NCI-H1694 (cell line): ENCODE measurements around the gene AKAP13.
"Not testable (repeated sequence)": the region's sequence is repeated elsewhere in the genome, so short reads cannot be mapped to it uniquely, and the experiment has no call there.

ENCODE experiments used
- DNase-seq: peaks from one replicate; lab custom pipeline; 2025; lab: John Stamatoyannopoulos, UW

The AKAP13 gene

DNA sequence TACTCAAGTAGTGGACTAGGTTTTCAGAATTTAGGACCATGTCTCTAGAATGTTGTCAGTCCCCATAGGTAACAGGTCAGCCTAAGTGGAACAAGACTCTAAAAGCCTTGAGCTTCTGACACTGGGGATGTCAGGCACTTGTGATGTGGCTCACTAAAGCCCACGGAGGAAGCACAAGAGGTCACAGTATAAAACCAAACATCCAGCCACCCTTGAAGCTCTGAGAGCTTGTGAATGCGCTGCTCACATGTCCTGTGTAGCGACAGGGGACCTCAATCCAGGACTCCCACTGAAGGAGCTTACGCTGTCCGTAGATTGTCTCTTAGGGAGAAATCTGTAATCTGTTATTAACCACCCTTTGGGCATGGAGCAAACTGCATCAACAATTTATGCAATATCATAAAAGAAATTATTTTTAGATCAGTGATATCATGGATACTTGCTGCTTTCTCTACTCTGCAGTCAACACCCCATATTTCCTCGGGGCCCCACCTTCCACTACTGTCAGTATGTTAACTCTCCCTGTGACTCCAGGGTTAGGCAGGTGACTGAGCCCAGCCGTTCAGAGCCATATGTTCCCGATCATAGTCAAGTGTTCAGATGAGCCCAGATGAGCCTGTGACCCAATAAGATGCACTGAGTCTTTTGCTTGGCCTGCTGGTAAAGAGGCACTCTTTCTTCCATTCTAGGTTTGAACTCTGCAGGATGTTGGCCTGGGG is 32.2 kb upstream of the AKAP13 start:
- DNase-seq, result not testable (repeated sequence)

DNA sequence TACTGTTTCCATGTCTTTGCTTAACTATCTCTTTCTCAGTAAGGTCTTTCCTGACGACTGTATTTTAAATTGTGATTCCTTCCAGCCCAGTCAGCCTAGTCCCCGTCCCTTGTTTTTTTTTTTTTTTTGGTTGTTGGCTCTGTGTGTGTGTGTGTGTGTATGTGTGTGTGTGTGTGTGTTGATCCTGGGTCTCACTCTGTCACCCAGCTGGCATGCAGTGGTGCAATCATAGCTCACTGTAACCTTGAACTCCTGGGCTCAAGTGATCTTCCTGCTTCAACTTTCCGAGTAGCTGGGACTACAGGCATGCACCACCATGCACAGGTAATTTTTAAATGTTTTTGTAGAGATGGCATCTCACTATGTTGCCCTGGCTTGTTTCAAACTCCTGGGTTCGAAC is 31.3 kb upstream of the AKAP13 start:
- not testable (repeated sequence) for DNase-seq

DNA sequence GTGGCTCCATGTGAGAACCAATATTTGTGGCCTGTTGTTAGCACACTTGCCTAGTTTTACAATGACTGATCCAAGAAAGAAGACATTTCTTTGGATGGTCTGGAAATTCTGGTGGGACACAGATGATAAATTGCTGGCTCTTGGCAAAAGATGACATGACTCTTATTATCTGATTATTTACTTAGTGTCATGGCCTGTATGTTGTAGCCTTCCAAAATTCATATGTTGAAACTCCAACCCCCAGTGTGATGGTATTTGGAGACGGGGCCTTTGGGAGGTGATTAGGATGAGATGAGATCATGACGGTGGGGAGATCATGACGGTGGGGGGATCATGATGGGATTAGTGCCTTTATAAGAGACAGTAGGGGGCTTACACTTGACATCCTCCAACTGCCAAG is 30.0 kb upstream of the AKAP13 start:
- DNase-seq, result no peak

DNA sequence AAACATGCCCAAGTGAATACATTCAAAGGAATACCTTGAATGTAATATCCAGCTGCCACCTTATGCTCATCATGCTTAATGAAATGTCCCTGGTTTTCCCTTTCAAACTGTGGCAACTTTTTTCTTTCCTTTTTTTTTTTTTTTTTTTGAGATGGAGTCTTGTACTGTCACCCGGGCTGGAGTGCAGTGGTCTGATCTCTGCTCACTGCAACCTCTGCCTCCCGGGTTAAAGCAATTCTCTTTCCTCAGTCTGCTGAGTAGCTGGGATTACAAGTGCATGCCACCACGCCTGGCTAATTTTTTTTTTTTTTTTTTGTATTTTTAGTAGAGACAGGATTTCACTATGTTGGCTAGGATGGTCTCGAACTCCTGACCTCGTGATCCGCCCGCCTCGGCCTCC is 28.9 kb upstream of the AKAP13 start:
- DNase-seq, result not testable (repeated sequence)

DNA sequence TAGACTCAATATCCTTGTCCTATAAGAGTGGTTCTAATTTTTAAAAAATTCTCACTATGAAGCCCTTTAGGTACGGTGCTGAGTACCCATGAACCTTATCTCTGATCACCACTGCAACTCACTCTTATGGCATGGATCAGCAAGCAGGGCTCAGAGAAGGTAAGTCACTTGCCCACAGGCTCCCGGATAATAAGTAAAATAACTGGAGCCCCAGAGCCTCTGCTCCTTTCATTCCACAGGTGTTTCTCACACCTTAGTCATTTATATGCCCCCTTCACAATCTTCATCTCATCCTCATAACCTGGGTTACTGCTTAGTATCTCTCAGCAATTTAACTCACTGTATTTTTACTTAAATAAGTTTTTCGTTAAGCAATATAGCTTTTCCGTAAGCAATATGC is 28.4 kb upstream of the AKAP13 start:
- DNase-seq, result no peak

DNA sequence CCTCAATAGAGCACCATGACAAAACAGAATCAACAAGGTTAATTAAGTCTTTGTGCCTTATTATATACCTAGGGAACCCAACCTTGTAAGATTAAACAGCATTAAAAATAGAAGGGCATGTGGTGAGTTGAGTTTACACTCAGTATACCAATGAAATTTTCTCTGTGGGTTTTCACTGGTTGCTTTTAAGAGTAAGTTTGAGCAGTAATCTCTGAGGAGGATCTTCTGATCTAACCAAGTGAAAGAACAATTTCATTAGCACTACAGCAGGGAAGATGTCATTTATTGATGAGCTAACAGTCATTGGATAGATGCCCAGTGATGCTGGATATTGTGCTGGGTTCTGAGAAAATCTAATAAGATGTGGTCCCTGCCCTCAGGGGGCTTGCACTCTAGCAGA is 26.9 kb upstream of the AKAP13 start:
- DNase-seq, result no peak

DNA sequence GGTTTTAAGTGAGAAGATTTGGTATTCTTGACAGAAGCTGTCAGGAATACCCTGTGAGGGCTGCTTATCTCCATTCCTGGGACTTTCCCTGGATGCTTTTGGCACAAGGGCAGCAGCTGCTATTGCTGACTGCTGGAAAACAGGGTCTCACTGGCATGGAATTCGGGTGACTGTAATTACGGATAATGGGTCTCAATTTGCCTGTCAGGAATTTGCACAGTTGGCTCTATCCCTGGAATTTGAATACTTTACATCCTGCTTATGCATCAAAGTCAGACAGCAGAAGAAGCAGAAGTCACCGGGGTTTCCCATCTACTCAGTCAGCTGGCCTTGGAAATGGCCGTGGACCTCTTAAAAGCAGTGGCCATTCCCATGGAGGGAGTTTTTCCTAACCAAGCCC is 25.9 kb upstream of the AKAP13 start:
- no peak for DNase-seq

DNA sequence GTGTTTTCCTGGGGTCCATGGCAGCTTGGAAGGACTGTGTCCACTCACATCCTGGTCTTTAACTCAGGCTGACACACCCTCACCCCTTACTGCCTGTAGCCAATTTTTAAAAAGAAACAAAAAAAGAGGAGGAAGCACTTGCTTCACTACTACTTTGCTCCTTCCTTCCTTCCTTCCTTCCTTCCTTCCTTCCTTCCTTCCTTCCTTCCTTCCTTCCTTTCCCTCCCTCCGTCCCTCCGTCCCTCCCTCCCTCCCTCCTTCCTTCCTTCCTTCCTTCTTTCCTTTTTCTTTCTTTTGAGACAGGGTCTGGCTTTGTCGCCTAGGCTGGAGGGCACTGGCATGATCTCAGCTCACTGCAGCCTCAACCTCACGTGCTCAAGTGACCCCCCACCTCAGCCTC is 25.5 kb upstream of the AKAP13 start:
- no peak for DNase-seq

DNA sequence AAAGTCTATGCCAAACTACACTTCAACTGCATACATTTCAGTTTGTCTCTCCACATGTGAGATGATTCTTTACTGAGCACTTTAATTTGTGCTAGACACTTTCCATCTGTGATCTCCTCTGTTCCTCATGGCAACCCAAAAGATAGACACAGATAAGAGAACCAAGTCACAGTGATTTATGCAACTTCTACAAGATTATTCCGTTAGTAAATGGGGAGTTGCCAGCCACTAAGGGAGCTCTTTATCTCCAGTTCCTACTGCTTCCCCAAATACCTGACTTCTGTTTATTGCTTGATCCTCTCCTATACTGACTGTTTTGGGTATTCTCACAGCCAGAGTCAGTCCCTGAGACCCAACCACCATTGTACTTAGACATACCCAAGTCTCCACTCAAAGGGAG is 24.1 kb upstream of the AKAP13 start:
- no peak for DNase-seq

DNA sequence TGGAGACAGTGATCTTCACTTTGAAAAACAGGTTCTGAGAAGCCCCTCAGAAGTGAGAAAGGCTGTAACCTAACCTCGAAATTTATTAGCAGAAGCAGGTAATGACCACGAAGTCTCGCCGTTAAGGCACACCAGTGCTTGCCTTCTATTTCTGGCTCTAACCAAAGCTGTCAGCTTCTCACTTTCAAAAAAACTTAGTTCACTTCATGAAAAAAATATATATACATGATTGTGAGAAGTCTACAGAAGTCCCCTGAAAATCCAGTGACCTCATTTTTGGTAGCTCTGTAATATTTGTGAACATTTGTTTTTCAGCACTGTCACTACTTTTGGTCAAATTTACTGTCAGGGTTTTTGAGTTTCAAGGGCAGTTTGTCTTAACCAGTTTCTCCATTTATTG is 19.1 kb upstream of the AKAP13 start:
- no peak for DNase-seq

DNA sequence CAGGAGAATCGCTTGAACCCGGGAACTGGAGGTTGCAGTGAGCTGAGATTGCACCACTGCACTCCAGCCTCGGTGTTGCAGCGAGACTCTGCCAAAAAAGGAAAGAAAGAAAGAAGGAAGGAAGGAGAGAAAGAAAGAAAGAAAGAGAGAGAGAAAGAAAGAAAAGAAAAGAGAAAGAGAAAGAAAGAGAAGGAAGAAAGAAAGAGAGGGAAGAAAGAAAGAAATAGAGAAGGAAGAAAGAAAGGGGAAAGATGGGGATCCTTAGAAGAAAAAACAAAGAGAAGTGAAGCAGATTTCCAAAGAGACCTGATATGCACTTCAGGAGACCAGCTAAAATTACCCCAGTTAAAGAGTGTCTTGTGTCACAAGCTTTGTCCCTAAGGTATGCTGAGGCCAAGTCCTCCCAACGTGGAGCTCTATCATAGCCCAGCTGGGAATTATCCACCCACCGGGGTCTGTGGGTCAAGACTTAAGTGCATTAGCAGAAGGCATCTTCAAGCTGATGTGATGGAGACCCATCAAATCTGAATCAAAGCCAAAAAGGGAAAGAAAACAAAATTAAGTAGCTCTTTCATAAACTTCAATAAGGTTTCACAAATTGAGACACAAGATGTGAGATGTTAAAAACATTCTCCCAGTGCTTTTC is 17.8 kb upstream of the AKAP13 start:
- no peak for DNase-seq

DNA sequence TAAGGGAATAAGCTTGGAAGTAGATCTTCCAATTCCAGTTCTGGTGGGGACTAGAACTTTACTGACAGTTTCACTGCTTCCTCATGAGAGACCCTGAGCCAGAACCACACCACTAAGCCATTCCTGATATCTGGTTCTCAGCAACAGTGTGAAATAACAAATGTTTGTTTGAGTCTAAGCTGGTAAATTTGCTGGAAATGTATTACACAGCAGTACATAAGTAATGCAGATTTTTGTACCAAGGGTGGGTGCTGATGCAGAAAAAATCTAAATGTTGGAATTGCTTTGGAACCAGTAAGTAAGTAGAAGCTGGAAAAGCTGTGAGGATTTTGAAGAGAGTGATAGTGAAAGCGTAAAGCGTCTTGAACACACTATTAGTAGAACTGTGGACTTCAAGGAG is 14.4 kb upstream of the AKAP13 start:
- DNase-seq, result no peak

DNA sequence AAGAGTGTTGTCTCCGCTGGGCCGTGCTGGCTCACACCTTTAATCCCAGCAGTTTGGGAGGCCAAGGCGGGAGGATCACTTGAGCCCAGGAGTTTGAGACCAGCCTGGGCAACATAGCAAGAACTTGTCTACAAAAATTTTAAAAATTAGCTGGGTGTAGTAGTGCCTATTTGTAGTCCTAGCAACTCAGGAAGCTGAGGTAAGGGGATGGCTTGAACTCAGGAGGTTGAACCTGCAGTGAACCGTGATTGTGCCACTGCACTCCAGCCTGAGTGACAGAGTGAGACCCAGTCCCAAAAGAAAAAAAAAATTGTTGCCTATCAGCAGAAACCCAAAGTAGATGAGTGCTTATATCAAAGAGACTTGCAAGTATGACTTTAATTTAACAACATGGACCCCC is 12.7 kb upstream of the AKAP13 start:
- no peak for DNase-seq

DNA sequence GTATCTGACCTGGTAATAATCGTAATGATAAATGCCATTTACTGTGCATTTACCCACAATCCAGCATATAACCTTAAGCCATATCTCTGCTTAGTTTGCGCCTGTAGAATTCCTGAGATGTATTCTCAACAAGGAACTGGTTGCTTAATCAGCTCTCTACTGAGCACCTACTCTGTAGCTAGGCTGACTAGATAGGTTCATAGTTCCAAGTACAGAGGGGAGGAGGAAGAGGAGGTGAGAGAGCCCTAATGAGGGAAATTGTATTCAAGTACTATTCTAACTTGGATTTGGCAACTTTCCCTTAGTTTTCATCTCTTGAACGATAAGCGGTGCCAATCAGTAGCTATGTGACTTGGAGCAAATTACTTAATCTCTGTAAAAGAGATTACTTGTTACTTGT is 5.6 kb upstream of the AKAP13 start:
- DNase-seq, result no peak

DNA sequence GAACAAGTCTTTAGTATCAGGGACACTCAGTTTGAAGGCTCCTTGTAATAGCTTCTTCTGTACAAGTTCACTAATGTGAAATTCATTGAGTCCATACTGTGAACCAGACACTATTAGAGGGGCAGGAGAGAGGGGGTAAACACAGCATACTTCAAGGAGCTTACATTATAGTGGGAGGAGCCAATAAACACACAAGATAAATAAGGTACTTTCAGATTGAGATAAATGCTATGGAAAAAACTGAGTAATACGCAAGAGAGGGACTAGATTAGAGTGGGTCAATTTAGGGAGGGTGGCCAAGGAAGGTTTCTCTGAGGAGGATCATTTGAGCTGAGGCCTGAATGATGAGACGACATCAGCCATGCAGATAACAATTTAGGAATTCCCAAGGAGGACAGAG is 3.1 kb upstream of the AKAP13 start:
- no peak for DNase-seq

DNA sequence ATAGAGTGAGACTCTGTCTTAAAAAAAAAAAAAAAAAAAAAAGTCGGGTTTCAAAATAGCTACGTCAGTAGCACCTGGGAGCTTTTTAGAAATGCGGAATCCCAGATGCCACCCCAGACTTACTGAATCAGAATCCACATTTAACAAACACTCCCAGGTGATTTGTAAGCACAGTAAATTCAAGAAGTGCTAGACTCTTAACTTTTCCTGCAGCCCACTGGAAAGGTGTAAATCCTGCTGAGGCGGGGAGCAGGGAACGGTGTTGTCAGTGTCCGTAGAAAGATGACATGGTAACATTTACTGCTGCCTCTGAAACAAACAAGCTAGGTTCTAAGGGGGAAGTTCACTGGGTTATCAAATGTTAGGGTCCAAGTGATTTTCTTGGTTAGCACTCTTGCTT is 2.4 kb upstream of the AKAP13 start:
- DNase-seq, result no peak

DNA sequence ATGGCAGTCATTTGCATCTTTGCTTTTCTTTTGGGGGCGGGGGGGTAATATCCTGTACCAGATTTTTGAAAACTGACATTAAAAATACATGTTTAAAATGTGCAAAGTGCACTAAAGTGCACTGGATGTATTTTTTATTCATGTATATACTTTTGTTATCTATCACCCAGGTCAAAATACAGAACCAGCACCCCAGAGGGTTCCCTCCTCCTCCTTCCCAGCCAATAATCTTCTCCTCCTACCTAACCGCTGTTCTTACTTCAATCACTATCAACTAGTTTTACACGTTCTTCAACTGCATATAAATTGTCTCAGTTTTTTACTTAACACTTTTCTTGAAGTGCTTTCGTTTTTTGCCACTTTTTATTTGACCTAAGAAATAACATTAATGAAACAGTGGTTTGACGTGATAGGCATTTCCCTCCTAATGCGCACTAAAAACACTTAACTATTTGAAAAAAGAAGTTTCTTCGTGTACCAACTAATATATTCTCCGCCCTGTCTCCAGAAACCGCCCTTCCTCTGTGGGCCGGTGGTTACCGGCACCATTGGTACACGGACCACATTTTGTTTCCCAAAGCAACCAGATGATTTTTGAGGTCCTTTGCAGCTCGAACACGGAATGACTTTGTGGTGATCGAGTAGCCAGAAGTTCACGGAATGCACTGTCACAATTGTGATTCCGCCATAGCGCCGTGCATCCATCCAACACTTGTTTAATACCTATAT is 836 bp upstream of the AKAP13 start:
- DNase-seq, result no peak

DNA sequence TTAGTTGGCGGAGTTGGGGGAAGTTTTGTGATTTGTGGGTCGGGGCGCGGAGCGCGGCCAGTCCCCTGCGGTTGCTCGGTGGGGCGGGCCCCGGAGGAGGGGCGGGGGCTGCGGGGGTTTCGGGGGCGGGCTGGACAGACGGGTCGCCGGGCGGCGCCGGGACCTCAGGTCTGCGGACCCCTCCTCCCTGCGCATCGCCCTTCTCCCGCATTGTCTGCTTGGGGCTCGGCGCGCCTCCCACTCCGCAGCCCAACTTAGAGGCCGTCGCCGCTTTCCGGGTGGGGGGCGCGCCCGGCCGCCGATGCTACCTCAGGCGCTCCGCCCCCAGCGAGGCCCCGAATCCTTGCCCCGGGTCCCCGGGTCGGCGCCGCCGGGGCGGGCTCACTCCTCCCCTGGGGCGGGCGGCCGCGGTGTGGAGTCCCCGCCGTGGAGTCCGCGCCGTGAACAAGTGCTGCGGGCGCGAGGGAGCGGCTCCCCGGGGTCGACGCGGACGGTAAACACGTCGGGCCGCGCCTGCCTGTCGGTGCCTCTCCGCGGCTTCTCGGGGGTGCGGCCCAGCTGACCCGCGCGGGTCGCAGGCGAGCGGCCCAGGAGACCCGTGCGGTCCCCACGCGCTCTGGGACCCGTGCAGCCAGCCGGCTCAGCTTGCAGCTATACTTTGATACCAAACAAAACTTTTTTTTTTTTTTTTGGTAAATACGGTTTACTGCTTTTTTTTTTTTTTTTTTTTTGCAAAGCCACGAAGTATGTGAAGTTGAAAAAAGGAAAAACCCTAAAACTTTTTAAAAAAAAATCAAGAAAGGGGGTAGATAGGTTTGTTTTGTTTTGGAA is 624 bp downstream of the AKAP13 start:
- no peak for DNase-seq

DNA sequence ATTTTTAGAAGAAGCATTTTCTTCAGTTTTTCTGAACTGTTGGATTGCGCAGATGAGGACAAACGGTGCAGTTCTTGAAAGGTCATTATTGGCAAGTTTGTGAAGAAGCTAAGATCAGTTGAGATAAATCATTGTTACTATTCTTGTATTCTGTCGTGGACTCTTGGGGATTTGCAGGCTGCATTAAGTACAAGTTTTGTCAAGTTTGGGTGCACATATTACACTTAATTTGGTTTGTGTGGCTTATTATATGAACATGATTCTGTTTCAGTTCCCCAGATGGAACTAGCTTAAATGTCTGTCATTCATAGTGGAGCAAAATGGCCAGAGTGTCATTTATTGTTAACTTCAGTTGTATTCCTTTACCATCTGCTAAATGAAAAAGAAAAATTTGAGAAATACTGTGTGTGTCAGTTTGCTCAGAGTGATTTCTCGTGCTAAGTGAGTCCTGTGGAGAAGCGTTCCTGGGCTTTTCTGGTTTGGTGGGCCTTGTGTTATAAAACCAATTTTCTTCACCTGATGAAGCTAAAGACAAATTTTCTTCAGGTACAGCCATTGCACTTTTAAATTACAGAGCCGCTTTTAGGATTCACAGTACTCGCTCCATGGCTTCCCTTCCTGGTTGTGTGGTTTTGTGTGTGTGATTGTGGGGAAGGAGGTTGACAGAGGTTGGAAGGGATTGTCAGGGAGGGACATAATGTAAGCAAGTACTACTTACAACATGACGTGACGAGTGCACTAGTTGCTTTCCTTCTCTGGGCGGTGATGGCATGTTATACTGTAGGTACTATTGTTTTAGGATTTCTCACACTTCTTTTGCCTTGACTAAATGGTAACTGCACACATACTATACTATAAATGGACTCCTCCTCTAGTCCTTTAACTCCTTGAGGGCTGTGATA is 1.7 kb downstream of the AKAP13 start:
- no peak for DNase-seq

DNA sequence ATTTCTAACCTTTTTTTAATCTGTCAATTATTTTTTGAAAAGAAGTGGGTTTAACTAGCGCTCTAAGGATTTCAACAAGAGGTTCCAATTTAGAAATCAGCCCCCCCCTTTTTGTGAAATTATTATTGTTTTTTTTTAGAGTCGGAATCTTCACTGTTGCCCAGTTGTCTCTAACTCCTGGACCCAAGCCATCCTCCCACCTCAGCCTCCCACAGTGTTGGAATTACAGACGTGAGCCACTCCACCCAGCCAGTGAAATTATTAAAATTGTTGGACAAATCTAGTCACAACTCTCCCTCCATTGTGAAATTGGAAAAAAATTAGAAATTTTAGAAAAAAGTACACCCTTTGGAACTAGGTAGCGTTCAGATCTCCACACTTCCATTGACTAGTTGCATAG is 2.5 kb downstream of the AKAP13 start:
- DNase-seq, result no peak

DNA sequence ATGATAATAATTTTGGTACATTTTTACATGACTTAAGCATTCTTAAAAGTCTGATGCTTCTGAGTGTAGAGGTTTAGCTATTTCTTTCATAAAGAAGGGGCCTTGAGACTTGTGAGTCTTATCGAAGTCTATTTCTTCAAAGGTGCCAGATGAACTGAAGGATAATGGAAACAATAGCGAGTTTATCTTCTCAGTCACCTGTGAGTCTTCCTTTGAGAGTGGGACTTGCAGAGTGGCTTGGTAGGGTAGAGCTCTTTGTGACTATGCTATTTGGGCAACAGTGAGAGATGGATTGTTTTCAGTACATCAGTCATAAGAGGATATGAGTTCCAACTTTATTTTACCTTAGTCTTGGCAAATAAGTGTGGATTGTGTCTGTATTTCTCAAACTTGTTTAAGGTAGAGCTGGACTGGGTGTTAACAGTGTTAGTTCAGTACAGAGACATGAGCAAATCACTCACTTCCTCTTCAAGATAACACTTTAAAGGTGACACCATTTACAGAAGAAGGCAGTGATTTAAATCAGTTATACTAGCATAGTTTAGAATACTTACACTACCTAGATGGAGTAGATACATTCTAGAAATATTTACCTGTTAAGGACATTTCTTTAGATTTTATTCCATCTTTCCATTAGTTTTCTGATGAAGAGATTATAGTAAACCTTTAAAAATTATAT is 3.2 kb downstream of the AKAP13 start:
- DNase-seq, result no peak
